Measurements from ENCODE around the gene SGO1.

SGO1 gene

GRCh38 chr3:20160230-20160629 is 25.8 kb downstream of the SGO1 start:
- DNase-seq, result no peak

- no peak for DNase-seq
Measured at GRCh38 chr3:20154928-20155327, 31.1 kb downstream of the SGO1 start.

DNA sequence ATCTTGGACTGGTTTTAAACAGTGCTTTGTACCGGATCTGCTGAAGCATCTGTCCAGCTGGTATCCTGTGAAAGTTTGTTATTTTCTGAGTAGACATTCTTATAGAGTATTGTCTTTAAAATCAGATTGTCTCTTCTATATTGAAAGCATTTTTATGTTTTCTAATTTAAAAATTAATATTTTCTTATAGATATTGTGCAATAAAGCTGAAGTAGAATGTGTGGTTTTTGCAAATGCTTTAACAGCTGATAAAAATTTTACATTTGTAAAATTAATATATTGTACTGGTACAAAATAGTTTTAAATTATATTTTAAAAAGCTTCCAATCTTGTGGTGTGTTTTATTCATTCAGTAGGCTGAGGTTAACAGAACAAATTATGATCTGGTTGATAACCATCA is 31.9 kb downstream of the SGO1 start:
- DNase-seq, result no peak

DNA sequence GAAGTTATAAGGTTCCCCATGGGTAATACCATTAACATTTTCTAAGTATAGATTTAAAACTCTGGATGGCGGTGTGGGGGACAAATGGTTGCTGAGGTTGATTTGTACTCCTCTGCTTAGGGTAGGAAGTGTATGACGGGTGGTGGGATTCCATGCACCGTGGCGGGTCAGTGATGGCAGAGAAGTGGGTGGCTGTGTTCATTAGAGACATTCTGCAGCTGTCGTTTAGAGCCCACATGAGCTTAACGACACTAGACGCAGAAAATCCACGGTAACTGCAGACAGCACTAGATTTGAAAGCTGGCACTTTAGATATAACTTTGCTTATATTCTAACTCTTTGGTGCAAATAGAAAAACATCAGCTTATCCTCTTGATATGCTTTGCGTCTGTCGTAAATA is 37.5 kb downstream of the SGO1 start:
- no peak for DNase-seq

GRCh38 chr3:20147361-20147760 is 38.6 kb downstream of the SGO1 start:
- DNase-seq, result no peak

- DNase-seq, result no peak
Measured at GRCh38 chr3:20146301-20146700, 39.7 kb downstream of the SGO1 start.

DNA sequence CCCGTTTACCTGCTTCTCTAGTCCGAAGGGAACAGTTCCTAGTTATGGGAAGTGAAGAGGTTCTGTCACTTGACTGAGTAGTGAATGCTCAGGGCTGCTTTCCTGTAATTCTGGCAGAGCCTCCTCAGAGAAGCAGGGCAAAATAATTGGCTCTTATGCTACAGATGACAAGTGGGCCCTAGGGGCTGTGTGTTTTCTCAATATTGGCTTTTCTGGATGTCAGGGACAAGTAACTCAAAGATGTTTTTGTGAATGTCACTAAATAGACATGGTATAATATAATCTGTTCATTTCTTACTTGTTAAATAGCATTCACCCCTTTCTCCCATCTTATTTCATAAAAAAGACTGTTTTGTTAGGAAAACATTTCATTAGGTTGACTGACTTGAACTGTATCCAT is 40.1 kb downstream of the SGO1 start:
- no peak for DNase-seq

DNA sequence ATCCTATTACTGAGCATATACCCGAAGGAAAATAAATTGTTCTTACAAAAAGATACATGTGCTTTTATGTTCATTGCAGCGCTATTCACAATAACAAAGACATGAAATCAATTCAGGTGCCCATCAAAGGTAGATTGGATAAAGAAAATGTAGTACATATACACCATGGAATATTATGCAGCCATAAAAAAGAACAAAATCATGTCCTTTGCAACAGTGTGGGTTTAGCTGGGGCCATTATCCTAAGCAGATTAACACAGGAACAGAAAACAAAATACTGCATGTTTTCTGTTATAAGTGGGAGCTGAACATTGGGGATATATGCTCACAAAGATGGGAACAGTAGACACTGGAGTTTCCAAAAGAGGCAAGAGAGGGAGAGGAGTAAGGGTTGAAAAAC is 42.5 kb downstream of the SGO1 start:
- no peak for DNase-seq

GRCh38 chr3:20142517-20142916 is 43.5 kb downstream of the SGO1 start:
- no peak for DNase-seq

DNA sequence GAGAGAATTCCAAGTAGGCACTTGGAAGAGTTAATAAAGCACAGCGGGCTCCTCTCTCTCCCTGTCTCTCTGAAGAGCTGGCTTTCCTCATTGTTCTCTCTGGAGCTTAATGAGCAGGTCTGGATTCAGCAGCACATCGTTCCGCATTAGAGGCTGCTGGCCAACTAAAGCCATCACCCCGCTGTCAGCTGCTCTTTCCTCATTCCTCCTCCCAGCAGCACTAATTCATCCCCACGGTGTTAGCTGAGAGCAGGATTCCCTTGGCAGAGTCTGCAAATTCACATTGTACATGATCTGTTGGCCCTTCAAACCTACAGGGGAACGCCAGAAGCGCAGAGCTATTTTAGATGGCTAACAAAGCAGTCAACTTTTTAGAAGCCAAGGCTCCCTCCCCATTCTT is 44.2 kb downstream of the SGO1 start:
- peak in 56 of 58 donors; percentile 4 to 90 (median 64) for DNase-seq

GRCh38 chr3:20141316-20141715 is 44.7 kb downstream of the SGO1 start:
- DNase-seq, result peak in 1 of 58 donors; percentile 4

DNA sequence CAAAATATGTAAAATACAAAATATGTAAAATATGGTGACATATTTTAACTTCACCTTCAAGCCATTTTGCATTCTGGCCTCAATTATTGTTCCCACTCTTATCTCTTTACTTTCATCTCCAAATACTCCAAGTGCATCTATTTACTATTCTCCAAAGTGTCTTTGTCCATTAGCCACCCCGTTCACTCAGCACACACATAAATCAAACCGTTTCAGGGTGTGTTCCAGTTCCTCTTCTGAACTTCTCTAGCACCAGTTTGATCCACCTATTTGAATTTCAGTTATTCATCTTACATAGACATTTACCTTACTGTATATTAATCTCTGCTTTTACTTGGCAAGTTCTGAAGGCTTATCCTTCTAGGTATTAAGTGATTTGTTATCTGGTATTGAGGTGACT is 45.1 kb downstream of the SGO1 start:
- no peak for DNase-seq

DNA sequence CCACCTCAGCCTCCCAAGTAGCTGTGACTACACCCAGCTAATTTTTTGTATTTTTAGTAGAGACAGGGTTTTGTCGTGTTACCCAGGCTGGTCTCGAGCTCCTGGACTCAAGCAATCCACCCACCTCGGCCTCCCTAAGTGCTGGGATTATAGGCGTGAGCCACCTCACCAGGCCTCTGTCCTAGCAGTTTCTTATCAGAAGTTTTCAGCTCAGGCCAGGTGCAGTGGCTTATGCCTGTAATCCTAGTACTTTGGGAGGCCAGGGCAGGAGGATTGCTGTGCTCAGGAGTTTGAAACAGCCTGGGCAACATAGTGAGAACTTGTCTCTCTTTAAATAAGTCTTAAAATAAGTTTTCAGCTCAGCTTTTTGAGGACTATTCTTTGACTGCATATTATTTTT is 48.4 kb downstream of the SGO1 start:
- DNase-seq, result no peak

GRCh38 chr3:20136231-20136630 is 49.8 kb downstream of the SGO1 start:
- DNase-seq, result no peak

- DNase-seq, result no peak
Measured at GRCh38 chr3:20130106-20130505, 55.9 kb downstream of the SGO1 start.

- DNase-seq, result no peak
Measured at GRCh38 chr3:20128358-20128757, 57.6 kb downstream of the SGO1 start.

DNA sequence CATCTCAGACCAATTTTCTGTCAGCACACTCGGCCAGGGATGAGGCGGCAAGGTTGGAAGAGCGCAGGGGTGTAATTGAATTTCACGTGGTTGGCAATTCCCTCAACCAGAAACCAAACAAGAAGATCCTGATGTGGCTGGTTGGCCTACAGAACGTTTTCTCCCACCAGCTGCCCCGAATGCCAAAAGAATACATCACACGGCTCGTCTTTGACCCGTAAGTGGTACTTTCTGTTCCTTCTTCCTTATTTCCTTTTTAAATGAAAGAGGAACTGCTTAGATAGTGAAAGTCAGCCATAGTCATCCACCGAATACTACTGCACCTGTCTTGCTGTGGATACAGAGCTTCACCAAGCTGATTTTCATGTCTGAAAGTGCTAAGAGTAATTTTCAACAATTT is 60.1 kb downstream of the SGO1 start:
- DNase-seq, result peak in 8 of 58 donors; percentile 2 to 34 (median 6)

- DNase-seq, result no peak
Measured at GRCh38 chr3:20125289-20125688, 60.7 kb downstream of the SGO1 start.

DNA sequence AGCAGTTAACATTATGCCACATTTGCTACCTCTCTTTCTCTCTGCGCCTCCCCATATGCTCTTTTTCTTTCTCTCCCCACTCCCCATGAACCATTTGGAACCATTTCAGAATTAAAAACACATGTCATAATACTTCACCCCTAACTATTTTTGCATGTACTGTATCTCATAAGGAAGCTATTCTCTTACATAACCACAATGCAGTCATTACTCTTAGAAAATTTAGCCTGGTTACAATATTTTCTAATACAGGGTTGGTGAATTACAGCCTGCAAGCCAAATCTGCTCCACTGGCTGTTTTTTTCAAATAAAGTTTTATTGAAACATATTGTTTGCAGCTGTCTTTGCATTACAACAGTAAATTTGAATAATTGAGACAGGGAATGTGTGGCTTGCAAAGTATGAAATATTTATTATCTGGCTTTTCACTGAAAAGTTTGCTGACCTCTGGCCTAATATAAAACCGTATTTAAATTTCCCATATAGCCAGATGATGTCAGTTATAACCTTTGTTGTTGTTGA is 62.8 kb downstream of the SGO1 start:
- no peak for DNase-seq

DNA sequence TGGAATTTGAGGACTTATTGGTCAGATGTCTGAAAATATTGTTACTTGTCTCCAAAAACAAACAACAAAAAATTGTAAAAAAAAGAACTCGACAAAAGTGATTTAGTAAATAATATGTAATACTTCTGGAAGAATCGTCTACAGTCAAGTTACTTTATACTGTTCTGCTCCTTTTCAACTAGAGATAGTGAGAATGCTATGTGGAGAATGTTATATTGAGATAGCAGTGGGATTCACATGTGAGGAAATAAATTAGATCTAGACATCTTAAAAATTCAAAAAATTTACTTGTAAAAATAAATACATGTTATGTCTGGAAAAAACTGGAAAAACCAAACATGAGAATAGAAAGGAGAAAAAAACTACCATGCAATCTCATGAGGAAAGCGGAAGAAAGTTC is 64.9 kb downstream of the SGO1 start:
- DNase-seq, result no peak
